CD14-positive monocyte (primary cell): ENCODE measurements around the gene ADAT3. TPM values are rescaled to one million over a fixed set of nuclear protein-coding genes. Genes with fewer than 3 reads are reported as not detected.

Experiments
- DNase-seq, 3 donors: peaks; one replicate each; pipeline ENCODE4 v3.0.0-alpha.2; 2011 to 2022
- H2AFZ ChIP-seq: 2 replicates; pipeline ENCODE4 v1.6.0; 2012; ENCODE audit warnings: mild to moderate bottlenecking, low read depth, low read length, inconsistent platforms; ENCODE audit not compliant: insufficient read depth, poor library complexity, severe bottlenecking
- H3K27ac ChIP-seq, 2 donors: 1 replicate in 1 of 2; 2 replicates in 1 of 2; pipeline ENCODE4 v1.5.1; 2012 to 2013; ENCODE audit warnings: low read length in 2 of 2, control low read depth in 1 of 2, inconsistent platforms in 1 of 2, low read depth in 1 of 2, mild to moderate bottlenecking in 1 of 2
- H3K27me3 ChIP-seq, 2 donors: one replicate each; pipeline versions ENCODE4 v1.6.0 to v1.6.1; 2011 to 2013; ENCODE audit warnings: low read length in 2 of 2; ENCODE audit not compliant: control insufficient read depth in 2 of 2, insufficient read depth in 2 of 2
- H3K36me3 ChIP-seq, 2 donors: replicated peaks in 1 of 2; 1 replicate in 1 of 2; 2 replicates in 1 of 2; pipeline versions ENCODE4 v1.5.1 to v1.6.1; 2012 to 2013; ENCODE audit warnings: low read length in 2 of 2, control low read depth in 1 of 2, inconsistent platforms in 1 of 2, mild to moderate bottlenecking in 1 of 2; ENCODE audit not compliant: insufficient read depth in 2 of 2, control insufficient read depth in 1 of 2
- H3K4me1 ChIP-seq, 2 donors: 1 replicate in 1 of 2; 2 replicates in 1 of 2; pipeline versions ENCODE4 v1.5.1 to v1.6.1; 2012 to 2013; ENCODE audit warnings: low read length in 2 of 2, control low read depth in 1 of 2, inconsistent platforms in 1 of 2, mild to moderate bottlenecking in 1 of 2, moderate library complexity in 1 of 2; ENCODE audit not compliant: insufficient read depth in 2 of 2, control insufficient read depth in 1 of 2
- H3K4me2 ChIP-seq: replicated peaks from 2 replicates; pipeline ENCODE3; 2012; ENCODE audit warnings: low read length, moderate library complexity, mild to moderate bottlenecking; ENCODE audit not compliant: poor library complexity, severe bottlenecking; ENCODE audit errors: extremely low read depth
- H3K4me3 ChIP-seq, 3 experiments: fragments of 200-600 bp in 1 of 3; sonication (generic) in 1 of 3; replicated peaks in 1 of 3; 1 replicate in 2 of 3; 2 replicates in 1 of 3; pipeline ENCODE4 v1.5.1; 2011 to 2013; ENCODE audit warnings: low read length in 3 of 3, mild to moderate bottlenecking in 3 of 3, control low read depth in 2 of 3, low read depth in 2 of 3, inconsistent platforms in 1 of 3, moderate library complexity in 1 of 3
- H3K79me2 ChIP-seq: 2 replicates; pipeline ENCODE4 v1.6.0; 2012; ENCODE audit warnings: mild to moderate bottlenecking, control low read depth, inconsistent platforms, low read length, moderate library complexity; ENCODE audit not compliant: insufficient read depth
- H3K9ac ChIP-seq: 2 replicates; pipeline ENCODE4 v1.6.0; 2017; ENCODE audit warnings: low read length, mild to moderate bottlenecking; ENCODE audit not compliant: insufficient read depth, poor library complexity, severe bottlenecking
- H3K9me3 ChIP-seq, 2 donors: replicated peaks in 1 of 2; 1 replicate in 1 of 2; 2 replicates in 1 of 2; pipeline versions ENCODE4 v1.5.1 to v1.6.1; 2012 to 2013; ENCODE audit warnings: low read length in 2 of 2, control low read depth in 1 of 2; ENCODE audit not compliant: control insufficient read depth in 1 of 2, insufficient read depth in 1 of 2
- H4K20me1 ChIP-seq: 2 replicates; pipeline ENCODE4 v1.6.0; 2012; ENCODE audit warnings: mild to moderate bottlenecking, low read length, control low read depth, moderate library complexity; ENCODE audit not compliant: insufficient read depth
- H3K27ac Mint-ChIP-seq, 7 donors: one replicate each; pipeline ENCODE4 v1.8.0; 2020; ENCODE audit warnings: mild to moderate bottlenecking in 7 of 7, mixed read lengths in 7 of 7, moderate library complexity in 6 of 7, inconsistent platforms in 2 of 7
- H3K27me3 Mint-ChIP-seq, 3 donors: one replicate each; pipeline ENCODE4 v1.8.0; 2021 to 2022; ENCODE audit warnings: low read depth in 3 of 3, mild to moderate bottlenecking in 3 of 3, mixed read lengths in 3 of 3, moderate library complexity in 3 of 3, inconsistent platforms in 1 of 3
- H3K36me3 Mint-ChIP-seq, 2 donors: one replicate each; pipeline ENCODE4 v1.8.0; 2020; ENCODE audit warnings: mixed read lengths in 2 of 2, inconsistent platforms in 1 of 2, mild to moderate bottlenecking in 1 of 2
- H3K4me1 Mint-ChIP-seq: one replicate; pipeline ENCODE4 v1.8.0; 2020; ENCODE audit warnings: mild to moderate bottlenecking, mixed read lengths
- H3K4me3 Mint-ChIP-seq, 2 donors: one replicate each; pipeline ENCODE4 v1.8.0; 2020; ENCODE audit warnings: mild to moderate bottlenecking in 2 of 2, mixed read lengths in 2 of 2, moderate library complexity in 1 of 2
- H3K9me3 Mint-ChIP-seq, 7 donors: one replicate each; pipeline ENCODE4 v1.8.0; 2020 to 2022; ENCODE audit warnings: mixed read lengths in 7 of 7, mild to moderate bottlenecking in 6 of 7, moderate library complexity in 6 of 7, inconsistent platforms in 2 of 7
- WGBS: methylation state at CpG from one replicate; pipeline ENCODE4 v1.1.5; 2013; ENCODE audit warnings: missing lambda C conversion rate; ENCODE audit not compliant: insufficient coverage; 5-methylcytosine and 5-hydroxymethylcytosine counted together
- intact Hi-C, 2 donors: fragments of 100-400 bp; cut with micrococcal nuclease; formaldehyde crosslinking; loops; one replicate each; pipeline versions ENCODE4 v1.15.0 to v1.15.1; 2023
- polyA plus RNA-seq, 3 donors: library from polyadenylated mRNA; depleted of rRNA in 1 of 3; unstranded in 2 of 3; stranded (reverse) in 1 of 3; fragments of 300-500 nt in 2 of 3; fragments of >200 nt in 1 of 3; fragmentation: Illumina TruSeq in 2 of 3; gene quantifications; 1 replicate in 2 of 3; 2 replicates in 1 of 3; pipeline ENCODE4 v1.2.3, GENCODE V29; 2012 to 2021
- TF ChIP-seq, protein P1 (sequence below): fragments of 200-600 bp; IDR thresholded peaks from one replicate; pipeline ENCODE4 v1.8.0; 2022; ENCODE audit warnings: antibody characterized with exemption, mild to moderate bottlenecking

Gene ADAT3
- polyA plus RNA-seq, 3 donors, result 2.7 to 3.2 (median 3.1) TPM

DNA sequence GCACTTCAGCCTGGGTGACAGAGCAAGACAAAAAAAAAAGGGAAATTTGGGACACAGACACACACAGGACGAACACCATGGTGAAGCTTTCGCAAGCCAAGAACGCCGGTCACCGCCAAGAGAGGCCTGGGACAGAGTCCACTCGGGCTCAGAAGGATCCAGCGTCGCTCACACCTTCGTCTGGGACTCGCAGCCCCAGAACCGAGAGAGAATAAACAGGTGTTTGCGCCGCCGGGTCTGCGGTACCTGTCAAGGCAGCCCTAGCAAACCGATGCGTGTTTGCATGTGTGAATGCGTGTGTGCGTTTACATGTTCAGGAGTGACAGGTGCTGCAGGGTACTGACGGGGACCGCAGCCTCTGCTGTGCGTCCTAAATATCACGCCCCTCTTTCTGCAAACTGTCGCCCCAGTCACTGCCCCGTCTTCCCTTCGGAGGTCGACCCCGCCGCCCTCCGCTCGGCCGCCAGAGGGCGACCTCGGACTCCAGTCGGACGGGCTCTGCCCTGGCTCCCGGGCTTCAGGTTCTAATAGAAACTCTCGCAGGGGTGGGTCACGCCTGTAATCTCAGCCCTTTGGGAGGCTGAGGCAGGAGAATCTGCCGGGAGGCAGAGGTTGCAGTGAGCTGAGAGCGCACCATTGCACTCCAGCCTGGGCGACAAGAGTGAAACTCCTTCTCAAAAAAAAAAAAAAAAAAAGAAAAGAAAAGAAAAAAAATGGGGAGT lies 24.0 kb downstream of the ADAT3 start:
- peak overlapping the region in 6 of 7 donors; percentile 5 to 88 (median 66) for H3K27ac Mint-ChIP-seq
- peak overlapping the region; percentile 38 for H3K9ac ChIP-seq
- peak; percentile 69 to 78 (median 75) for DNase-seq
- intact Hi-C loops, result loop anchor here in 1 of 2 donors (5.0 kb wide), 1 partner anchor 33 kb away; no protein-coding TSS in a partner anchor
- H3K79me2 ChIP-seq, result no peaks in the 10 kb centered on the region
- H3K27me3 Mint-ChIP-seq, result peaks cover 10 to 15% (median 12%) of the 10 kb centered on the region in 3 donors
- peaks cover 6 to 7% of the 10 kb centered on the region in 2 donors for H3K36me3 ChIP-seq
- 15% methylated on average over 34 of the region's 42 CpGs for whole genome bisulfite sequencing
- H3K4me3 ChIP-seq, result peak overlapping the region; percentile 16 to 69 (median 32)
- H3K27ac ChIP-seq, result no peak overlapping the region
- H3K4me1 ChIP-seq, result peaks cover 20 to 30% of the 10 kb centered on the region in 2 donors
- peak overlapping the region; percentile 80 for H3K4me2 ChIP-seq
- TF ChIP-seq, protein P1, sequence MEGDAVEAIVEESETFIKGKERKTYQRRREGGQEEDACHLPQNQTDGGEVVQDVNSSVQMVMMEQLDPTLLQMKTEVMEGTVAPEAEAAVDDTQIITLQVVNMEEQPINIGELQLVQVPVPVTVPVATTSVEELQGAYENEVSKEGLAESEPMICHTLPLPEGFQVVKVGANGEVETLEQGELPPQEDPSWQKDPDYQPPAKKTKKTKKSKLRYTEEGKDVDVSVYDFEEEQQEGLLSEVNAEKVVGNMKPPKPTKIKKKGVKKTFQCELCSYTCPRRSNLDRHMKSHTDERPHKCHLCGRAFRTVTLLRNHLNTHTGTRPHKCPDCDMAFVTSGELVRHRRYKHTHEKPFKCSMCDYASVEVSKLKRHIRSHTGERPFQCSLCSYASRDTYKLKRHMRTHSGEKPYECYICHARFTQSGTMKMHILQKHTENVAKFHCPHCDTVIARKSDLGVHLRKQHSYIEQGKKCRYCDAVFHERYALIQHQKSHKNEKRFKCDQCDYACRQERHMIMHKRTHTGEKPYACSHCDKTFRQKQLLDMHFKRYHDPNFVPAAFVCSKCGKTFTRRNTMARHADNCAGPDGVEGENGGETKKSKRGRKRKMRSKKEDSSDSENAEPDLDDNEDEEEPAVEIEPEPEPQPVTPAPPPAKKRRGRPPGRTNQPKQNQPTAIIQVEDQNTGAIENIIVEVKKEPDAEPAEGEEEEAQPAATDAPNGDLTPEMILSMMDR, result peak; percentile 90
- peak overlapping the region; percentile 80 for H2AFZ ChIP-seq
- peak overlapping the region; percentile 78 to 89 for H3K4me3 Mint-ChIP-seq
- H3K9me3 ChIP-seq, result peaks cover 0 to 15% of the 10 kb centered on the region in 2 donors
- peaks cover 10 to 12% of the 10 kb centered on the region in 2 donors for H3K36me3 Mint-ChIP-seq
- H3K4me1 Mint-ChIP-seq, result peaks cover 31% of the 10 kb centered on the region
- peaks cover 3 to 11% (median 10%) of the 10 kb centered on the region in 7 donors for H3K9me3 Mint-ChIP-seq
- peaks cover 0 to 4% of the 10 kb centered on the region in 2 donors for H3K27me3 ChIP-seq
- no peaks in the 10 kb centered on the region for H4K20me1 ChIP-seq

DNA sequence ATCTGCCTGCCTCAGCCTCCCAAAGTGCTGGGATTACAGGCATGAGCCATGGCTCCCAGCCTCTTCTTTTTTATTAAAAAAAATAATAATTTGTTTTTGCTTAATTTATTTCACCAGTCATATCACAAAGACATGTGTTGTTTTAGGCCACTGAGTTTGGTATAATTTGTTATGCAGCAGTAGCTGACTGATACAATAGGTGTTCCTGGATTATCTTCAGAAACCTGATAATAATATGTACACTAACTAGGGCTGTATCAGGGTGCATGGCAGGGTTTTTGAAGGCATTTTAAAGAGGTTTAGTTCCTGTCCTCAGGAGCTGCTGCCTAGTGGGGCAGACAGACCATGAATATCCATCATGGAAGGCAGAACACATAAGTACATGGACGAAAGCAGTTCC lies 26.2 kb downstream of the ADAT3 start:
- intact Hi-C loops, result no loop called here
- TF ChIP-seq, protein P1, result no peak
- no peaks in the 10 kb centered on the region for H4K20me1 ChIP-seq
- no peak overlapping the region for H3K27ac ChIP-seq
- H2AFZ ChIP-seq, result no peak overlapping the region
- Mint-ChIP-seq H3K27me3 (peaks cover 10 to 18% (median 14%) of the 10 kb centered on the region in 3 donors), H3K4me1 (peaks cover 38% of the 10 kb centered on the region), H3K36me3 (no peaks in the 10 kb centered on the region), H3K27ac (peak overlapping the region in 1 of 7 donors; percentile 65), H3K4me3 (peak overlapping the region in 1 of 2 donors; percentile 40), H3K9me3 (peaks cover 9 to 19% (median 16%) of the 10 kb centered on the region in 7 donors)
- H3K79me2 ChIP-seq, result no peaks in the 10 kb centered on the region
- H3K36me3 ChIP-seq, result no peaks in the 10 kb centered on the region
- no peak overlapping the region for H3K9ac ChIP-seq
- no peak overlapping the region for H3K4me2 ChIP-seq
- peaks cover 0 to 4% of the 10 kb centered on the region in 2 donors for H3K27me3 ChIP-seq
- peaks cover 0 to 24% of the 10 kb centered on the region in 2 donors for H3K9me3 ChIP-seq
- H3K4me3 ChIP-seq, result no peak overlapping the region
- peaks cover 14 to 30% of the 10 kb centered on the region in 2 donors for H3K4me1 ChIP-seq
- WGBS, result 94% methylated on average over 1 of the region's 1 CpG
- DNase-seq, result no peak
